HUDEP-2 (cell line): ENCODE results near the gene NELL1.

Source experiments
- DNase-seq, 76 experiments: peaks; one replicate each; lab custom pipeline; 2025; ENCODE audit not compliant: unreplicated experiment in 76 of 76; lab: John Stamatoyannopoulos, UW

Gene NELL1

DNA sequence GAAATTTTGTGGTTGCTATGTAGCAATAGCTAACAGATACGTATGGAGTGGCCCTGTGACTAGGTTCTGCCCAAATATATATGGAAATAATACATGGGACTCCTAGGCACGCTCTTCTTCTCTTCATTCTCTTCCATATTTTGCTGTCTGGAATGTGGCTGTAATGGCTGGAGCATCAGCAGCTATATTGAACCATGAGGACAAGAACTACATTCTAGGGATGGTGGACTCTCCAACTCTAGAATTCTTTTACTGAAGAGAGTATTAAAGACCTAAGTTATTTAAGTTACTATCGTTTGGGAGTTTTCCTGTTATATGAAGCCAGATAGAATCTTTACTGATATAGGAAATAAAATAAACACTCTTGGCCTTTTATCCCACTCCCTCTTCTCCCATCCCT is 7.5 kb upstream of the NELL1 start:
- no peak for DNase-seq

DNA sequence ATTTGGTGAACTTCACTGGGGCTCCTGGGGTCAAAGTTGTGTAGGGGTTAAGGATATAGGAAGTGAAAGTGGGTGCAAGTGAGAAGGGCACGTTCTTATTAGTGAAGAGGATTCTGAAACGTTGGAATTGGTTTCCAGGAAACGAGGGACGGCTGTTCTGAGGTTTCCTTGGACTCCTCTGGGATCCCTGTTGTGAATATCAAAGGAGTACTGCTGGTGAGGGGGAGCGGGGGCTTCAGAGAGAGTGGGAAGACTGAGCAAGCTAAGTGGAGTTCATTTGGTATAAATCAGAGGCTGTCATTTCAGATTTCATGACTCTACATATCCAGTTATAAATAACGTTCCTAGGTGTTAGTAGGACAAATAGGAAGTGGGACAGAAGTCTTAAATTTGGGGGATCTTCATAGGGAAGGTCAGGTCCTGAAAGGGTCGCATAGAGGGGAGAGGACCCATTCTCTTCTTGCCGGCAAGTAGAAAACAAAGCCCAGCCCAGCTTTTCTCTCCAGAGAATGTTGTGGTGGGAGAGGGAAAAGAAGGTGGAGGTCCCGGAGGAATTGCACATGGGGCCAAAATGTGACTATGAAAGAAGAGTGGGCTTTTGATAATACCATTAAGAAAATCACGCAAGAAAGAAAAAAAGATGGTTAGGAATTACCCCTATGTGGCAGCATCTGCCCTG is 1.1 kb upstream of the NELL1 start:
- DNase-seq, result no peak

GRCh38 chr11:20669820-20670684 is 666 bp downstream of the NELL1 start:
- DNase-seq, result no peak

GRCh38 chr11:20670932-20671403 is 1.6 kb downstream of the NELL1 start:
- DNase-seq, result no peak

DNA sequence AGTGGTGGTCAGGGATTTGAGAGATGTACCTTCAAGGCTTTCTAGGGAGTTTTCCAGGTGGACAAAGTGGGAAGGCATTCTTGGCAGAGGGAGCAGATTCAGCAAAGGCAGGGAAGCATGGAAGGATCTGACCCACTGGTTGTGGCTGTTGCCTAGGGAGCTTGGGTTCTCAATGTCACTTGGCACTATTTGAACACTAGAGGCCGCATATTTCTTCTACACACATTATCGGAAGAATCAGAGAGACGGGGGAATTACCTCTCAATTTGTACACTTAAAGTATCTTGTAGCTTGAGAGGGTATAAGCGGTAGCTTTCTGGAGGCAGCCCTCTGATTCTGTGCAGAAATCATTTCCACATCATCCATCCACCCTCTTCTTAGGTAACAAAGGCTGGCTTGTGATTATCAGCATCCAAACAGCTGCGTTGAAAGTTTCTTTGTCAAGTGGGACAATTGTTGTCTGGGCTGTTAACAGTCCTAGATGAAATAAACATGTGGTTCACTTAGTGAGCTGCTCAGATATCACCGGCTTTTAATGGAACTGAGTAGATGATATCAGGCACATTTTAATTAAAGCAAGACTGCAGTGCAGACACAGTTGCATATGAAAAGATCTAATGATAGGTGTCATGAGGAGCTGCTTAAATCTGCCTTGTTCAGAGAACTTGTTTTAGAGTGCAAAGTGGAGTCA is 2.6 kb downstream of the NELL1 start:
- peak in 1 of 76 experiments; percentile 9 for DNase-seq

DNA sequence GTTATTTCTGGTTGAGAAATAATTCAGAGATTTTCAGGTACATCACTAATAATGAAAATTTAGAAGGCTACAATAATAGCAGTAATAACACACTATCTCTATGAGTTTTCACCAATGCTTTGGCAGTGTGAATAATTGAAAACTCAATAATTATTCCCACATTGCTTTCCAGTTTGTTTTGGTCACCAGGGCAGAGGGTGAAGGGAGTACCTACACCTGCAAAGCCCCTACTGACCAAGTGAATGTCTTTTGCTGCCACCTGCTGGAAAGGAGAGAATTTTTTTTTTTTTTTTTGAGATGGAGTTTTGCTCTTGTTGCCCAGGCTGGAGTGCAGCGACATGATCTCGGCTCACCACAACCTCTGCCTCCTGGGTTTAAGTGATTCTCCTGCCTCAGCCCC is 3.2 kb downstream of the NELL1 start:
- DNase-seq, result peak in 3 of 76 experiments; percentile 2 to 13 (median 2)

- no peak for DNase-seq
These were observed 7.3 kb downstream of the NELL1 start for GRCh38 chr11:20676658-20677057.

DNA sequence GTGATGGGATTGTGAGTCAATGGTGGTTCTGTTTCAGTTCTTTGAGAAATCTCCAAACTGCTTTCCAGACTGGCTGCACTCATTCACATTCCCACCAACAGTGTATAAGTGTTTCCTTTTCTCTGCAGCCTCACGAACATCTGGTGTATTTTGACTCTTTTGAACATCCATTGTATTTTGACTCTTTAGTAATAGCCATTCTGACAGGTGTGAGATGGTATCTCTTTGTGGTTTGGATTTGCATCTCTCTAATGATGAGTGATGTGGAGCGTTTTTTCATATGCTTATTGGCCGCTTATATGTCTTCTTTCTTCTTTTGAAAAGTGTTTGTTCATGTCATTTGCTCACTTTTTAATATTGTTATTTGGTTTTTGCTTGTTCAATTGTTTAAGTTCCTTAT is 19.4 kb downstream of the NELL1 start:
- no peak for DNase-seq

- no peak for DNase-seq
These were observed 38.5 kb downstream of the NELL1 start for GRCh38 chr11:20707876-20708275.

- DNase-seq, result no peak
These were observed 43.5 kb downstream of the NELL1 start for GRCh38 chr11:20712912-20713311.

GRCh38 chr11:20715464-20715863 is 46.1 kb downstream of the NELL1 start:
- DNase-seq, result no peak

DNA sequence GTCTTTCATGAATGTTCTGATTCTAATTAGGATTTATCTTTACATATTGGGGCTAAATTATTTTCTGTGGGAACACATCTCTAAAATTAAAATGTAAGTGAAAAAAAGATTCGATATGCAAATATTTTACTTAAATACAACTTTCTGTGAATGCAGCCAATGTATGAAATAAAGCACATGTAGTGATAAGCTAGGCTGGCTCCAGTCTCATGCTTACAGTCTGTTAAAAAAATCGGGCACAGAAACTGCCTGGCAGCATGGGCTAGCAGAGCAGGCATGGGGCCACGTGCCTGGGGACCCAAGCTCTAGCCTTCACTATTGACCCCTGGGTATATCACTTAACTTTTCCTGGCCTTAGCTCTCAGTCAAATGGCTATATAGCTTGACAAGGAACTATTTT is 46.5 kb downstream of the NELL1 start:
- DNase-seq, result no peak

GRCh38 chr11:20719821-20720220 is 50.4 kb downstream of the NELL1 start:
- no peak for DNase-seq

GRCh38 chr11:20723366-20723765 is 54.0 kb downstream of the NELL1 start:
- no peak for DNase-seq

DNA sequence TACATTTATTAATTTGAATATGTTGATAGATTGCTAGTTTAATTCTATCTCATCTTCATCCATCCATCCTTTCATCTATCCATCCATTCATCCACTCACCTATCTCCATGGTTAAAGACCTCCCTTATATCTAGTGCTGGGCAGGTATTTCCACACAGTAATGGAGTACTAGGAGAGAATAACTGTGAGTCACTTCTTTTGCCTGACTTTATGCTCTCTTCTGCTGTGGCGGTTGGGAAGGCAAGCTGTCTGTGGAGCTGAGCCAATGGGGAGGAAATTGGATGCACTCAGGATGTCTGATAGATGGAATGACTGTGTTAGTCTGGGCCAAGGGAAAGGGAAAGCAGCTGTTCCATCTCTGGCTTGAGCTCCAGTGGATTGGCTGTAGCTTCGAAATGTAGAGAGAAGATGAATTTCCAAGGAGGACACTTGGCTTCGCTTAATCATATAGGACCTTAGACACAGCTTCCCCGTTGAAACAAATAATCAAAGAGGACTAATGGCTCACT is 60.3 kb downstream of the NELL1 start:
- DNase-seq, result no peak

- no peak for DNase-seq
These were observed 62.4 kb downstream of the NELL1 start for GRCh38 chr11:20731676-20732215.

GRCh38 chr11:20739107-20739506 is 69.7 kb downstream of the NELL1 start:
- DNase-seq, result no peak

DNA sequence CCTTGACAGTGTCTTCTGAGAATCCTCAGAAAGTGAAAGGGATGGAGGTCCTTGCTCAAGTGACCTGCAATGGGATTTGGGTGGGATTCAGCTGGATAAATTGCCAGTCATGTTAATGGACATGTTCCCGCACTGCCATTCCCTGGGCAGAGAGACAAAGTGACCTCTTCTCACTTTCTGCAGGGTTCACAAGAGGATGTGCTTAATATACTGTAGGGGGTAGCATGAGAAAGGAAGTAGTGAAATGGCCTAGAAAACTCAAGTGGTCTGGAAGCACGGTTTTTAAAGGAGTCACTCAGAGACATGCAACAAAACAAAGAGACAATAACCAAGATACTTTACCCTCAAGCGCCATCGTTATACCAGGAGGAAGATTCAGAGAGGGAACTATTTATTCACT is 70.2 kb downstream of the NELL1 start:
- no peak for DNase-seq

DNA sequence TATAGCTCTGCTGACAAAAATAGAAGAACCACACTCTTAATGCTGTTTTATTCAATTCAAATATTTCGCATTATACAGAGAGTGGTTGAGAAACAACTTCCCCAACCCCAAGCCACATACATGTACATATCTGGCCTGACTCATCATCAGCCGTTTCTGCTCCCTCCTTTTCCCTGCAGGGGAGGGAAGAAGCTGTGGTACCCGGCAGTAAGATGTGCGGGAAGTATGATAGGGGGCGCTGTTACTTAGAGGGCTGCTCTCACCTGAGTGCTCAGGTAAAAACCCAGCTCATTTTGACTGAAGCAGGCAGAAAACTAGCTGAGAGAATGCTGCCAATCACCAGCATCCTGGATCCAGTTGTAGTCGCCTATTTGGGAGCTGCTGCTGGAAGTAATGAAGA is 85.5 kb downstream of the NELL1 start:
- no peak for DNase-seq

DNA sequence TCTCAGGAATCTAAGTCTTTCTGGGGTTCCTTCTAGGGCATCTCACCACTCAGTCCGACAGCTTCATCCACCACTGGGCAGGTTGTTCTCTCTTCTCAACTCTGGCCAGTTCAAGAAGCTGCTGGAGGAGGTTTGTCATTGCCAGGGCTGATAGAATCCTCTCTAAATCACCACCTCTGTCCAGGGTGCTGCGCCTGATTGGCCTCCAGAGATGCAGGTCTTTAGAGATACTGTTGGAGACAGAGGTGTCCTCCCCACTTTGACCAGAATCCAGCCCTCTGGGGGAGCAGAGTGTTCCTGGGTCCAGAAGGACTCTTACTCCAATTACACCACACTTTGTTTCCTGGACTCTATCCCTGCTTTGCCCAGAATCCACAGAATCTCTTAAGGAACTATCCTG is 90.2 kb downstream of the NELL1 start:
- DNase-seq, result no peak

DNA sequence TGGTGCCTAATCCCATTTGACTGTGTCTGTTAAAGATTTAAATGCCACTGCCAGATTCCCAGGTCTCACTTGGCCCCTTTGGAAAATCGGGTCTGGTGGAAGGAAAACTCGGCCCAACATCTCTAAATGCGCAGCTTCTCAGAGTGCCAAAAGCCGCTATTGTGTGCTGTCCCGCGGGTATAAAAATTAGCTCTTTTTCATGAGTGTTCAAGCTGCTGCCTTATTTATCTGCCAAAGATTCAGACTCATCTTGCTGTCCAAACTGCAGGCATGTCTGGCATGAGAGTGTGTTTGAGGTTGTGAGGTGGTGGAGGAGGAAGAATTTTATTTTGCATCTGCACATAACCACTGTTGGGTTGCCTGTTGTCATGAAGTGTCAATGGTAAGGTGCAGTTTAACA is 91.4 kb downstream of the NELL1 start:
- DNase-seq, result no peak
